ENCODE data around the gene XPO6. TPM values are rescaled to one million over a fixed set of nuclear protein-coding genes. Genes with fewer than 3 reads are reported as not detected.

The XPO6 gene
- total and polyA plus RNA-seq, 2 of the 13 experiments (the other 11 are each of a cell fraction or from before 2014, with no cell fraction given) = 109 to 129 TPM

- TF ChIP-seq ZFP1 (CRISPR knock-in tag; IDR thresholded peaks at IDR 0.05) (0 out of 2 replicates have a peak, but pooled peaks have one; percentile 44), PBX2 (CRISPR knock-in tag; IDR thresholded peaks at IDR 0.05) (no peak), THAP7 (CRISPR knock-in tag; IDR thresholded peaks at IDR 0.05) (no peak), ZNF572 (CRISPR knock-in tag; IDR thresholded peaks at IDR 0.05) (peak; percentile 77; the same call in 1 of the 2 replicates), ZUFSP (CRISPR knock-in tag; IDR thresholded peaks at IDR 0.05; ENCODE audit: borderline replicate concordance) (no peak), SOX6 (IDR thresholded peaks at IDR 0.05) (no peak), SOX6 (CRISPR knock-in tag; IDR thresholded peaks at IDR 0.05) (no peak; the same call in 1 of the 2 replicates), ZNF567 (CRISPR knock-in tag; IDR thresholded peaks at IDR 0.05; ENCODE audit: borderline replicate concordance) (no peak), E2F2 (CRISPR knock-in tag; IDR thresholded peaks at IDR 0.05; ENCODE audit: borderline replicate concordance) (no peak), CHD2 (IDR thresholded peaks at IDR 0.05; ENCODE audit: low read depth, low read length) (peak; percentile 55; the same call in 1 of the 2 replicates), ZNF766 (CRISPR knock-in tag; IDR thresholded peaks at IDR 0.05; ENCODE audit: borderline replicate concordance) (no peak), ATRX (CRISPR knock-in tag; IDR thresholded peaks at IDR 0.05; ENCODE audit: borderline replicate concordance) (no peak), ZFP36L2 (CRISPR knock-in tag; IDR thresholded peaks at IDR 0.05) (no peak), ZNF562 (CRISPR knock-in tag; IDR thresholded peaks at IDR 0.05; ENCODE audit: borderline replicate concordance) (no peak), MEF2D (CRISPR knock-in tag; IDR thresholded peaks at IDR 0.05) (0 out of 2 replicates have a peak, but pooled peaks have one; percentile 28), HNF4G (IDR thresholded peaks at IDR 0.05; ENCODE audit: borderline replicate concordance, low read depth, low read length) (0 out of 2 replicates have a peak, but pooled peaks have one; percentile 8), HNF4G (CRISPR knock-in tag; IDR thresholded peaks at IDR 0.05; ENCODE audit: borderline replicate concordance, low read depth) (no peak), ZNF225 (CRISPR knock-in tag; IDR thresholded peaks at IDR 0.05) (peak; percentile 87), ZBTB8A (CRISPR knock-in tag; IDR thresholded peaks at IDR 0.05; ENCODE audit: borderline replicate concordance, low read depth) (no peak), ISL2 (CRISPR knock-in tag; IDR thresholded peaks at IDR 0.05) (no peak), JARID2 (CRISPR knock-in tag; IDR thresholded peaks at IDR 0.05; ENCODE audit: insufficient replicate concordance) (no peak), EEA1 (CRISPR knock-in tag; IDR thresholded peaks at IDR 0.05; ENCODE audit: borderline replicate concordance) (no peak), ZNF816 (CRISPR knock-in tag; IDR thresholded peaks at IDR 0.05; ENCODE audit: borderline replicate concordance) (no peak), ZNF773 (CRISPR knock-in tag; IDR thresholded peaks at IDR 0.05; ENCODE audit: borderline replicate concordance) (no peak; the same call in 1 of the 2 replicates), ZNF253 (CRISPR knock-in tag; IDR thresholded peaks at IDR 0.05; ENCODE audit: borderline replicate concordance) (peak; percentile 92; the same call in 1 of the 2 replicates), DNMT3B (CRISPR knock-in tag; conservative IDR thresholded peaks at IDR 0.05) (0 out of 2 replicates have a peak, but pooled peaks have one; percentile 59), ZNF333 (CRISPR knock-in tag; IDR thresholded peaks at IDR 0.05; ENCODE audit: borderline replicate concordance) (no peak)
Measured at GRCh38 chr16:28210979-28211588, 681 bp downstream of the XPO6 start (continued).
